GM12872 (cell line): ENCODE results near the gene GIPC3.

Experiments
- CTCF ChIP-seq: IDR thresholded peaks from 3 replicates; pipeline ENCODE4 v1.5.1; 2011; ENCODE audit warnings: low read depth, mild to moderate bottlenecking, low read length, moderate library complexity; ENCODE audit not compliant: insufficient read depth

GIPC3 gene

GRCh38 chr19:3565139-3565538 is 20.1 kb upstream of the GIPC3 start:
- no peak for TF ChIP-seq CTCF

- no peak for TF ChIP-seq CTCF
These were observed 14.7 kb upstream of the GIPC3 start for GRCh38 chr19:3570606-3571011.

- TF ChIP-seq CTCF, result no peak
These were observed 13.0 kb upstream of the GIPC3 start for GRCh38 chr19:3572132-3572854.

GRCh38 chr19:3572855-3573161 is 12.5 kb upstream of the GIPC3 start, which contains the start of gene HMG20B:
Gene HMG20B (plus strand): TSS chr19:3572944. CDS start chr19:3573310, 366 bp downstream.
- no peak for TF ChIP-seq CTCF

GRCh38 chr19:3573162-3573857 is 12.0 kb upstream of the GIPC3 start:
- no peak for TF ChIP-seq CTCF

GRCh38 chr19:3573858-3574637 is 11.2 kb upstream of the GIPC3 start:
- no peak for TF ChIP-seq CTCF

- peak; percentile 50 for TF ChIP-seq CTCF
These were observed 10.0 kb upstream of the GIPC3 start for GRCh38 chr19:3575260-3575741.
